ENCODE measurements around the gene CPT1B.

CPT1B gene

GRCh38 chr22:50585781-50586180 is 7.6 kb upstream of the CPT1B start:
- DNase-seq (ENCODE audit: low spot score): no peak

- DNase-seq (ENCODE audit: low spot score): no peak
Measured at GRCh38 chr22:50585238-50585637, 7.0 kb upstream of the CPT1B start.

- DNase-seq (ENCODE audit: low spot score): no peak
Measured at GRCh38 chr22:50584106-50585096, 6.2 kb upstream of the CPT1B start.

- DNase-seq (ENCODE audit: low spot score): no peak
Measured at GRCh38 chr22:50583294-50583861, 5.2 kb upstream of the CPT1B start.

- DNase-seq (ENCODE audit: low spot score): peak; percentile 98
Measured at GRCh38 chr22:50582493-50583293, 4.5 kb upstream of the CPT1B start, which contains the start of gene CHKB. Gene CHKB (minus strand): TSS chr22:50582849. CDS start chr22:50582781, 68 bp downstream.

GRCh38 chr22:50581950-50582492 is 3.8 kb upstream of the CPT1B start:
- peak; percentile 35 for DNase-seq (ENCODE audit: low spot score)

GRCh38 chr22:50581031-50581949 is 3.1 kb upstream of the CPT1B start:
- DNase-seq (ENCODE audit: low spot score): no peak

- no peak for DNase-seq (ENCODE audit: low spot score)
Measured at GRCh38 chr22:50579752-50580151, 1.5 kb upstream of the CPT1B start.

GRCh38 chr22:50578776-50579310 is 616 bp upstream of the CPT1B start:
- DNase-seq (ENCODE audit: low spot score): no peak

- no peak for DNase-seq (ENCODE audit: low spot score)
Measured at GRCh38 chr22:50577697-50577986, 585 bp downstream of the CPT1B start.

GRCh38 chr22:50576806-50577696 is 1.2 kb downstream of the CPT1B start:
- no peak for DNase-seq (ENCODE audit: low spot score)

GRCh38 chr22:50576070-50576469 is 2.2 kb downstream of the CPT1B start:
- DNase-seq (ENCODE audit: low spot score): no peak

GRCh38 chr22:50575426-50575941 is 2.7 kb downstream of the CPT1B start:
- no peak for DNase-seq (ENCODE audit: low spot score)

GRCh38 chr22:50574383-50574755 is 3.9 kb downstream of the CPT1B start:
- no peak for DNase-seq (ENCODE audit: low spot score)

- DNase-seq (ENCODE audit: low spot score): no peak
Measured at GRCh38 chr22:50573491-50574382, 4.5 kb downstream of the CPT1B start.

- DNase-seq (ENCODE audit: low spot score): no peak
Measured at GRCh38 chr22:50572965-50573364, 5.3 kb downstream of the CPT1B start.

- no peak for DNase-seq (ENCODE audit: low spot score)
Measured at GRCh38 chr22:50571264-50572175, 6.7 kb downstream of the CPT1B start.

GRCh38 chr22:50570861-50571260 is 7.4 kb downstream of the CPT1B start:
- DNase-seq (ENCODE audit: low spot score): no peak

All from Ammon's horn (tissue), 1 donor.